Activated naive CD8-positive, alpha-beta T cell (primary cell): ENCODE results near the gene IL2RG.

ENCODE experiments used
- H3K27ac Mint-ChIP-seq: one replicate; pipeline ENCODE4 v1.8.0; 2021; ENCODE audit warnings: mixed read lengths
- H3K27me3 Mint-ChIP-seq: one replicate; pipeline ENCODE4 v1.8.0; 2021; ENCODE audit warnings: mixed read lengths
- H3K36me3 Mint-ChIP-seq: one replicate; pipeline ENCODE4 v1.8.0; 2021; ENCODE audit warnings: mixed read lengths
- H3K4me1 Mint-ChIP-seq: one replicate; pipeline ENCODE4 v1.8.0; 2021; ENCODE audit warnings: low read depth, mixed read lengths
- H3K4me3 Mint-ChIP-seq: one replicate; pipeline ENCODE4 v1.8.0; 2021; ENCODE audit warnings: mild to moderate bottlenecking, mixed read lengths
- H3K9me3 Mint-ChIP-seq: one replicate; pipeline ENCODE4 v1.8.0; 2021; ENCODE audit warnings: low read depth, mixed read lengths

Gene IL2RG

GRCh38 chrX:71099736-71100135, 11.6 kb downstream of the IL2RG start:
- Mint-ChIP-seq H3K4me3 (peak overlapping the region; percentile 50), H3K36me3 (no peaks in the 10 kb centered on the region), H3K27ac (peak overlapping the region; percentile 50), H3K27me3 (no peaks in the 10 kb centered on the region), H3K4me1 (peaks cover 71% of the 10 kb centered on the region), H3K9me3 (no peaks in the 10 kb centered on the region)

- H3K27ac Mint-ChIP-seq = peak overlapping the region; percentile 50
- peak overlapping the region; percentile 50 for H3K4me3 Mint-ChIP-seq
- no peaks in the 10 kb centered on the region for H3K9me3 Mint-ChIP-seq
- no peaks in the 10 kb centered on the region for H3K27me3 Mint-ChIP-seq
- H3K4me1 Mint-ChIP-seq = peaks cover 64% of the 10 kb centered on the region
- no peaks in the 10 kb centered on the region for H3K36me3 Mint-ChIP-seq
These were observed 12.3 kb downstream of the IL2RG start for GRCh38 chrX:71098951-71099506.

GRCh38 chrX:71098302-71098701, 13.1 kb downstream of the IL2RG start:
- H3K27ac Mint-ChIP-seq = peak overlapping the region; percentile 54
- peaks cover 60% of the 10 kb centered on the region for H3K4me1 Mint-ChIP-seq

GRCh38 chrX:71096760-71097032, 14.7 kb downstream of the IL2RG start:
- Mint-ChIP-seq H3K27me3 (no peaks in the 10 kb centered on the region), H3K4me3 (peak overlapping the region; percentile 97), H3K27ac (no peak overlapping the region), H3K4me1 (peaks cover 46% of the 10 kb centered on the region), H3K9me3 (no peaks in the 10 kb centered on the region), H3K36me3 (no peaks in the 10 kb centered on the region)

More at GRCh38 chrX:71098302-71098701, 13.1 kb downstream of the IL2RG start:
- Mint-ChIP-seq H3K36me3 (no peaks in the 10 kb centered on the region), H3K27me3 (no peaks in the 10 kb centered on the region), H3K4me3 (peak overlapping the region; percentile 20), H3K9me3 (no peaks in the 10 kb centered on the region)

GRCh38 chrX:71095981-71096759, 15.2 kb downstream of the IL2RG start:
- Mint-ChIP-seq H3K4me1 (peaks cover 41% of the 10 kb centered on the region), H3K9me3 (no peaks in the 10 kb centered on the region), H3K4me3 (peak overlapping the region; percentile 97), H3K27me3 (no peaks in the 10 kb centered on the region), H3K36me3 (no peaks in the 10 kb centered on the region), H3K27ac (peak overlapping the region; percentile 91)

GRCh38 chrX:71095555-71095980, 15.8 kb downstream of the IL2RG start, which contains the start of gene FOXO4:
FOXO4 (plus strand) TSS chrX:71095851; CDS start chrX:71096529, 678 bp downstream.
- peak within 1 kb of the TSS; percentile 91 for H3K27ac Mint-ChIP-seq
- H3K4me1 Mint-ChIP-seq = peaks cover 35% of the 10 kb centered on the region
- no peaks in the 10 kb centered on the region for H3K36me3 Mint-ChIP-seq
- H3K4me3 Mint-ChIP-seq = peak within 1 kb of the TSS; percentile 97
- H3K9me3 Mint-ChIP-seq = no peaks in the 10 kb centered on the region
- no peaks in the 10 kb centered on the region for H3K27me3 Mint-ChIP-seq

- no peaks in the 10 kb centered on the region for H3K9me3 Mint-ChIP-seq
- H3K4me1 Mint-ChIP-seq = peaks cover 32% of the 10 kb centered on the region
- peak overlapping the region; percentile 70 for H3K27ac Mint-ChIP-seq
- no peaks in the 10 kb centered on the region for H3K27me3 Mint-ChIP-seq
- H3K4me3 Mint-ChIP-seq = peak overlapping the region; percentile 97
- H3K36me3 Mint-ChIP-seq = no peaks in the 10 kb centered on the region
These were observed 16.3 kb downstream of the IL2RG start for GRCh38 chrX:71095033-71095432.

GRCh38 chrX:71091263-71091662, 20.1 kb downstream of the IL2RG start:
- Mint-ChIP-seq H3K27ac (no peak overlapping the region), H3K36me3 (no peaks in the 10 kb centered on the region), H3K4me1 (peaks cover 8% of the 10 kb centered on the region), H3K27me3 (no peaks in the 10 kb centered on the region), H3K4me3 (no peak overlapping the region), H3K9me3 (no peaks in the 10 kb centered on the region)

- no peak overlapping the region for H3K27ac Mint-ChIP-seq
- no peaks in the 10 kb centered on the region for H3K9me3 Mint-ChIP-seq
- H3K4me1 Mint-ChIP-seq = peaks cover 7% of the 10 kb centered on the region
- H3K36me3 Mint-ChIP-seq = no peaks in the 10 kb centered on the region
- H3K4me3 Mint-ChIP-seq = no peak overlapping the region
- no peaks in the 10 kb centered on the region for H3K27me3 Mint-ChIP-seq
These were observed 25.5 kb downstream of the IL2RG start for GRCh38 chrX:71085900-71086299.

GRCh38 chrX:71082822-71083221, 28.6 kb downstream of the IL2RG start:
- no peak overlapping the region for H3K4me3 Mint-ChIP-seq
- peaks cover 7% of the 10 kb centered on the region for H3K4me1 Mint-ChIP-seq
- no peak overlapping the region for H3K27ac Mint-ChIP-seq
- H3K27me3 Mint-ChIP-seq = no peaks in the 10 kb centered on the region
- H3K9me3 Mint-ChIP-seq = no peaks in the 10 kb centered on the region
- H3K36me3 Mint-ChIP-seq = no peaks in the 10 kb centered on the region

GRCh38 chrX:71082124-71082647, 29.2 kb downstream of the IL2RG start:
- H3K4me1 Mint-ChIP-seq = peaks cover 7% of the 10 kb centered on the region
- no peaks in the 10 kb centered on the region for H3K27me3 Mint-ChIP-seq
- no peak overlapping the region for H3K4me3 Mint-ChIP-seq

GRCh38 chrX:71081330-71082123, 29.9 kb downstream of the IL2RG start:
- Mint-ChIP-seq H3K36me3 (no peaks in the 10 kb centered on the region), H3K4me3 (no peak overlapping the region), H3K9me3 (no peaks in the 10 kb centered on the region), H3K4me1 (peaks cover 7% of the 10 kb centered on the region), H3K27ac (no peak overlapping the region), H3K27me3 (no peaks in the 10 kb centered on the region)

More at GRCh38 chrX:71082124-71082647, 29.2 kb downstream of the IL2RG start:
- no peaks in the 10 kb centered on the region for H3K9me3 Mint-ChIP-seq
- no peak overlapping the region for H3K27ac Mint-ChIP-seq
- no peaks in the 10 kb centered on the region for H3K36me3 Mint-ChIP-seq

GRCh38 chrX:71070531-71070930, 40.8 kb downstream of the IL2RG start:
- Mint-ChIP-seq H3K27ac (no peak overlapping the region), H3K4me1 (peaks cover 15% of the 10 kb centered on the region), H3K36me3 (no peaks in the 10 kb centered on the region)

GRCh38 chrX:71068044-71068918, 43.1 kb downstream of the IL2RG start, which contains the start of gene SNX12:
SNX12 (minus strand) TSS chrX:71068334; CDS start chrX:71068306, 28 bp downstream.
- Mint-ChIP-seq H3K36me3 (peaks cover 2% of the 10 kb centered on the region), H3K9me3 (no peaks in the 10 kb centered on the region), H3K4me3 (peak within 1 kb of the TSS; percentile 99), H3K27ac (peak within 1 kb of the TSS; percentile 94), H3K27me3 (no peaks in the 10 kb centered on the region), H3K4me1 (peaks cover 23% of the 10 kb centered on the region)

More at GRCh38 chrX:71070531-71070930, 40.8 kb downstream of the IL2RG start:
- Mint-ChIP-seq H3K27me3 (no peaks in the 10 kb centered on the region), H3K4me3 (no peak overlapping the region), H3K9me3 (no peaks in the 10 kb centered on the region)
